ENCODE measurements around the gene ZNF462.

- no peak for TF ChIP-seq HDGF (IDR thresholded peaks at IDR 0.05; ENCODE audit: borderline replicate concordance)
- TF ChIP-seq BHLHE40 (IDR thresholded peaks at IDR 0.05; ENCODE audit: borderline replicate concordance) = no peak
- no peak for TF ChIP-seq SUZ12 (IDR thresholded peaks at IDR 0.05)
- TF ChIP-seq ZNF384 (IDR thresholded peaks at IDR 0.05) = no peak
- TF ChIP-seq L3MBTL2 (conservative IDR thresholded peaks at IDR 0.05) = no peak
- TF ChIP-seq SP1 (IDR thresholded peaks at IDR 0.05) = no peak
- TF ChIP-seq ELF4 (IDR thresholded peaks at IDR 0.05) = no peak
- no peak for TF ChIP-seq PKNOX1 (IDR thresholded peaks at IDR 0.05)
These were observed 5.1 kb downstream of the ZNF462 start for GRCh38 chr9:106868087-106868486.
